Endothelial cell of umbilical vein (primary cell): Measurements from ENCODE around the gene POU2AF3. TPM values are rescaled to one million over a fixed set of nuclear protein-coding genes. Genes with fewer than 3 reads are reported as not detected.

Source experiments
- BruUV-seq: library from RNA; stranded (reverse); fragments of 400-500 nt; replicated peaks from 2 replicates; lab custom pipeline; 2021; lab: Mats Ljungman, UMichigan
- CTCF ChIA-PET: fragments of 300-600, 350-600 bp; sonication (Branson Sonifier 250); formaldehyde crosslinking; loops from one replicate; lab custom pipeline; 2021; ENCODE audit warnings: antibody characterized with exemption, inconsistent platforms; lab: Charles Lee
- POLR2A ChIA-PET: fragments of 300-600, 350-600 bp; sonication (Branson Sonifier 250); formaldehyde crosslinking; loops from one replicate; lab custom pipeline; 2021; ENCODE audit warnings: antibody characterized with exemption, inconsistent platforms; lab: Charles Lee
- DNase-seq: peaks from one replicate; pipeline ENCODE4 v3.0.0-alpha.2; 2011; ENCODE audit warnings: low read depth, low spot score
- FAIRE-seq: peaks from 2 replicates; lab custom pipeline; 2011; peaks lifted over from hg19 to GRCh38; lab: Jason Lieb, UNC
- H2AFZ ChIP-seq: 2 replicates; pipeline ENCODE4 v1.6.0; 2012; ENCODE audit warnings: low read depth, low read length, control low read depth, inconsistent platforms
- H3K27ac ChIP-seq: 2 replicates; pipeline ENCODE4 v1.5.1; 2011; ENCODE audit warnings: low read depth, mild to moderate bottlenecking, control low read depth, low read length, moderate library complexity; ENCODE audit not compliant: insufficient read depth
- H3K27me3 ChIP-seq, 2 experiments: 2 replicates each; pipeline versions ENCODE4 v1.6.0 to v1.6.1; 2011; ENCODE audit warnings: low read length in 2 of 2, mixed read lengths in 1 of 2; ENCODE audit not compliant: control insufficient read depth in 2 of 2, insufficient read depth in 2 of 2
- H3K36me3 ChIP-seq, 2 experiments: 2 replicates in 1 of 2; 3 replicates in 1 of 2; pipeline ENCODE4 v1.5.1; 2011; ENCODE audit warnings: low read length in 2 of 2, mild to moderate bottlenecking in 1 of 2, moderate library complexity in 1 of 2; ENCODE audit not compliant: control insufficient read depth in 2 of 2, insufficient read depth in 2 of 2; ENCODE audit errors: extremely low read depth in 1 of 2
- H3K4me1 ChIP-seq: 3 replicates; pipeline ENCODE4 v1.5.1; 2011; ENCODE audit warnings: mild to moderate bottlenecking, low read length; ENCODE audit not compliant: control insufficient read depth, insufficient read depth; ENCODE audit errors: extremely low read depth
- H3K4me2 ChIP-seq: 2 replicates; pipeline ENCODE4 v1.6.1; 2011; ENCODE audit warnings: low read length, control low read depth, mixed read lengths; ENCODE audit not compliant: insufficient read depth
- H3K4me3 ChIP-seq, 3 experiments: fragments of 200-600 bp in 1 of 3; sonication (generic), shearing (Covaris generic) in 1 of 3; replicated peaks in 1 of 3; 2 replicates each; pipeline ENCODE4 v1.5.1; 2011 to 2016; ENCODE audit warnings: control low read depth in 3 of 3, low read length in 3 of 3, mild to moderate bottlenecking in 2 of 3, inconsistent platforms in 1 of 3, low read depth in 1 of 3, moderate library complexity in 1 of 3; ENCODE audit not compliant: insufficient read depth in 1 of 3
- H3K79me2 ChIP-seq: 2 replicates; pipeline ENCODE4 v1.6.0; 2012; ENCODE audit warnings: low read length, inconsistent platforms; ENCODE audit not compliant: control insufficient read depth, insufficient read depth
- H3K9ac ChIP-seq: replicated peaks from 2 replicates; pipeline ENCODE3; 2011; ENCODE audit warnings: low read length, control low read depth; ENCODE audit not compliant: insufficient read depth; ENCODE audit errors: extremely low read depth
- H3K9me1 ChIP-seq: replicated peaks from 3 replicates; pipeline ENCODE4 v1.6.0; 2011; ENCODE audit warnings: mild to moderate bottlenecking, low read length; ENCODE audit not compliant: control insufficient read depth, insufficient read depth; ENCODE audit errors: extremely low read depth
- H3K9me3 ChIP-seq: replicated peaks from 2 replicates; pipeline ENCODE4 v1.5.1; 2012; ENCODE audit warnings: low read length, inconsistent platforms; ENCODE audit not compliant: control insufficient read depth, insufficient read depth
- H4K20me1 ChIP-seq: replicated peaks from 2 replicates; pipeline ENCODE3; 2011; ENCODE audit warnings: mild to moderate bottlenecking, low read length; ENCODE audit not compliant: control insufficient read depth, insufficient read depth; ENCODE audit errors: extremely low read depth
- EZH2 ChIP-seq: IDR thresholded peaks from 2 replicates; pipeline ENCODE4 v1.6.1; 2012; ENCODE audit warnings: borderline replicate concordance, low read depth, mild to moderate bottlenecking, moderate library complexity, low read length, inconsistent platforms; ENCODE audit not compliant: severe bottlenecking
- FOS ChIP-seq: IDR thresholded peaks from 2 replicates; pipeline ENCODE4 v1.6.1; 2011; ENCODE audit warnings: mild to moderate bottlenecking, low read length, moderate library complexity, borderline replicate concordance; ENCODE audit not compliant: insufficient read depth
- GATA2 ChIP-seq: IDR thresholded peaks from 2 replicates; pipeline ENCODE4 v1.7.0; 2011; ENCODE audit warnings: low read depth, mild to moderate bottlenecking, moderate library complexity, mixed read lengths, low read length; ENCODE audit not compliant: insufficient read length, insufficient read depth
- JUN ChIP-seq: IDR thresholded peaks from 2 replicates; pipeline ENCODE4 v1.6.1; 2011; ENCODE audit warnings: borderline replicate concordance, low read depth; ENCODE audit not compliant: insufficient read length, insufficient read depth
- MYC ChIP-seq: IDR thresholded peaks from one replicate; pipeline ENCODE4 v1.6.1; 2011; ENCODE audit warnings: mild to moderate bottlenecking, low read depth, low read length
- POLR2A ChIP-seq: IDR thresholded peaks from 2 replicates; pipeline ENCODE4 v1.6.1; 2012; ENCODE audit warnings: low read depth, mild to moderate bottlenecking, control low read depth, low read length
- POLR2AphosphoS5 ChIP-seq: IDR thresholded peaks from 2 replicates; pipeline ENCODE4 v1.6.1; 2012; ENCODE audit warnings: low read depth, mild to moderate bottlenecking, control low read depth, low read length, moderate library complexity; ENCODE audit not compliant: insufficient read depth
- dilution Hi-C: fragments of 300-500 bp; cut with MboI; formaldehyde crosslinking; loops from one replicate; pipeline ENCODE4 v1.15.0; 2019; ENCODE audit warnings: low sequenced_read_pairs; ENCODE audit not compliant: extremely low pct_ligation_motif_present
- intact Hi-C: fragments of 100-400 bp; cut with micrococcal nuclease; formaldehyde crosslinking; loops from one replicate; pipeline ENCODE4 v1.10.0; 2022
- polyA plus RNA-seq, 4 experiments: library from polyadenylated mRNA; depleted of rRNA in 3 of 4; stranded (reverse) in 3 of 4; unstranded in 1 of 4; fragments of >200 nt; gene quantifications; 2 replicates each; pipeline versions ENCODE4 v1.2.1 to v1.2.3, GENCODE V29; 2011 to 2012; ENCODE audit warnings: missing spikeins in 1 of 4
- total RNA-seq: library from RNA; stranded (reverse); gene quantifications from 2 replicates; pipeline ENCODE4 v1.2.3, GENCODE V29; 2021
- TF ChIP-seq, protein P1 (sequence below), 2 donors: IDR thresholded peaks; 1 replicate in 1 of 2; 2 replicates in 1 of 2; pipeline ENCODE4 v1.5.1; 2011; ENCODE audit warnings: low read length in 2 of 2, mild to moderate bottlenecking in 2 of 2, moderate library complexity in 2 of 2, control low read depth in 1 of 2, inconsistent platforms in 1 of 2, low read depth in 1 of 2; ENCODE audit not compliant: insufficient read depth in 1 of 2; ENCODE audit errors: extremely low read depth in 1 of 2
- TF ChIP-seq, protein P2 (sequence below): IDR thresholded peaks from 2 replicates; pipeline ENCODE4 v1.6.1; 2011; ENCODE audit not compliant: insufficient read depth, insufficient read length

Gene POU2AF3
- total and polyA plus RNA-seq, 2 donors (not counting 3 experiments of a cell fraction or from before 2014, with no cell fraction given): not detected

DNA sequence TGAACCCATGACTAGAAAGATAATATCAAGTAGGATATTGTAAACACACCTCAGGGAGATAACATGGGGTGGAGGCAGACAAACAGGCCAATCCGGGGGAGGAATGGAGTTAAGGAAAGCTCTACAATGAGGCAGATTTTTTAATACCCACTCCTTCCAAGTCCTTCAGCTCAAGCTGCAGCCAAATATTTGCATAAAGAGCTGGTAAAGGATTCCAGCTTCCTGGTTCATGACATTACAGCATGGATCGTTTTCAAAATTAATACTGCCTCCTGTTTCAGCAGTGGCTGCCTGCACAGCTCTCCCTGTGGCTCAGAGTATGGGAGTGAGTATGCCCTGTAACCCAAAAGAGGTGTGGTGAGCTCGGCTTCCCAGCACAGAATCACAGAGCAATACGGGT lies 5.1 kb downstream of the POU2AF3 start:
- no peak for FAIRE-seq
- DNase-seq: no peak

More for the DNA sequence above, 5.1 kb downstream of the POU2AF3 start:
- Histone ChIP-seq H2AFZ (no peak overlapping the region), H3K27me3 (peaks cover 26 to 50% of the 10 kb centered on the region in 2 experiments), H3K4me2 (no peak overlapping the region), H3K4me1 (no peaks in the 10 kb centered on the region), H3K9ac (no peak overlapping the region), H3K79me2 (no peaks in the 10 kb centered on the region), H4K20me1 (no peaks in the 10 kb centered on the region), H3K36me3 (no peaks in the 10 kb centered on the region), H3K4me3 (no peak overlapping the region), H3K27ac (no peak overlapping the region), H3K9me1 (no peaks in the 10 kb centered on the region), H3K9me3 (no peaks in the 10 kb centered on the region)
- dilution Hi-C loops: no loop called here
- no peak for TF ChIP-seq FOS
- no peak for TF ChIP-seq MYC
- TF ChIP-seq, protein P1, sequence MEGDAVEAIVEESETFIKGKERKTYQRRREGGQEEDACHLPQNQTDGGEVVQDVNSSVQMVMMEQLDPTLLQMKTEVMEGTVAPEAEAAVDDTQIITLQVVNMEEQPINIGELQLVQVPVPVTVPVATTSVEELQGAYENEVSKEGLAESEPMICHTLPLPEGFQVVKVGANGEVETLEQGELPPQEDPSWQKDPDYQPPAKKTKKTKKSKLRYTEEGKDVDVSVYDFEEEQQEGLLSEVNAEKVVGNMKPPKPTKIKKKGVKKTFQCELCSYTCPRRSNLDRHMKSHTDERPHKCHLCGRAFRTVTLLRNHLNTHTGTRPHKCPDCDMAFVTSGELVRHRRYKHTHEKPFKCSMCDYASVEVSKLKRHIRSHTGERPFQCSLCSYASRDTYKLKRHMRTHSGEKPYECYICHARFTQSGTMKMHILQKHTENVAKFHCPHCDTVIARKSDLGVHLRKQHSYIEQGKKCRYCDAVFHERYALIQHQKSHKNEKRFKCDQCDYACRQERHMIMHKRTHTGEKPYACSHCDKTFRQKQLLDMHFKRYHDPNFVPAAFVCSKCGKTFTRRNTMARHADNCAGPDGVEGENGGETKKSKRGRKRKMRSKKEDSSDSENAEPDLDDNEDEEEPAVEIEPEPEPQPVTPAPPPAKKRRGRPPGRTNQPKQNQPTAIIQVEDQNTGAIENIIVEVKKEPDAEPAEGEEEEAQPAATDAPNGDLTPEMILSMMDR (IDR thresholded peaks at IDR 0.05; ENCODE audit: extremely low read depth in 1 of 2, insufficient read depth in 1 of 2, low read depth in 1 of 2, low read length in 2 of 2): no peak
- TF ChIP-seq EZH2: no peak
- TF ChIP-seq POLR2A: no peak
- TF ChIP-seq GATA2: no peak
- TF ChIP-seq POLR2AphosphoS5: no peak
- no peak for TF ChIP-seq JUN
- TF ChIP-seq, protein P2, sequence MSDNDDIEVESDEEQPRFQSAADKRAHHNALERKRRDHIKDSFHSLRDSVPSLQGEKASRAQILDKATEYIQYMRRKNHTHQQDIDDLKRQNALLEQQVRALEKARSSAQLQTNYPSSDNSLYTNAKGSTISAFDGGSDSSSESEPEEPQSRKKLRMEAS: no peak
- intact Hi-C loops: no loop called here
- POLR2A ChIA-PET: no interaction called here
- CTCF ChIA-PET: no interaction called here
- BruUV-seq: no TSS peak
